Activated naive CD4-positive, alpha-beta T cell treated with anti-CD3 and anti-CD28 coated beads, Interleukin-2, amount 10 ng/mL, durations not matched to agents 7 days and 5 days (primary cell): ENCODE measurements around the gene MYO1D.
"Not testable (repeated sequence)": the region's sequence is repeated elsewhere in the genome, so short reads cannot be mapped to it uniquely, and the experiment has no call there.

Experiments
- CTCF ChIA-PET: fragments of 350-600 bp; sonication (Branson Sonifier 250); formaldehyde crosslinking; loops from one replicate; lab custom pipeline; 2021; ENCODE audit warnings: antibody characterized with exemption; lab: Charles Lee
- DNase-seq: peaks from one replicate; pipeline ENCODE4 v3.0.0-alpha.2; 2020
- H3K27ac Mint-ChIP-seq: one replicate; pipeline ENCODE4 v1.8.0; 2021; ENCODE audit warnings: mild to moderate bottlenecking, moderate library complexity, mixed read lengths
- H3K27me3 Mint-ChIP-seq: one replicate; pipeline ENCODE4 v1.8.0; 2021; ENCODE audit warnings: mild to moderate bottlenecking, mixed read lengths
- H3K36me3 Mint-ChIP-seq: one replicate; pipeline ENCODE4 v1.8.0; 2021; ENCODE audit warnings: mixed read lengths
- H3K4me1 Mint-ChIP-seq: one replicate; pipeline ENCODE4 v1.8.0; 2021; ENCODE audit warnings: mixed read lengths
- H3K4me3 Mint-ChIP-seq: one replicate; pipeline ENCODE4 v1.8.0; 2021; ENCODE audit warnings: mild to moderate bottlenecking, moderate library complexity, mixed read lengths
- H3K9me3 Mint-ChIP-seq: one replicate; pipeline ENCODE4 v1.8.0; 2021; ENCODE audit warnings: mixed read lengths

Gene MYO1D

DNA sequence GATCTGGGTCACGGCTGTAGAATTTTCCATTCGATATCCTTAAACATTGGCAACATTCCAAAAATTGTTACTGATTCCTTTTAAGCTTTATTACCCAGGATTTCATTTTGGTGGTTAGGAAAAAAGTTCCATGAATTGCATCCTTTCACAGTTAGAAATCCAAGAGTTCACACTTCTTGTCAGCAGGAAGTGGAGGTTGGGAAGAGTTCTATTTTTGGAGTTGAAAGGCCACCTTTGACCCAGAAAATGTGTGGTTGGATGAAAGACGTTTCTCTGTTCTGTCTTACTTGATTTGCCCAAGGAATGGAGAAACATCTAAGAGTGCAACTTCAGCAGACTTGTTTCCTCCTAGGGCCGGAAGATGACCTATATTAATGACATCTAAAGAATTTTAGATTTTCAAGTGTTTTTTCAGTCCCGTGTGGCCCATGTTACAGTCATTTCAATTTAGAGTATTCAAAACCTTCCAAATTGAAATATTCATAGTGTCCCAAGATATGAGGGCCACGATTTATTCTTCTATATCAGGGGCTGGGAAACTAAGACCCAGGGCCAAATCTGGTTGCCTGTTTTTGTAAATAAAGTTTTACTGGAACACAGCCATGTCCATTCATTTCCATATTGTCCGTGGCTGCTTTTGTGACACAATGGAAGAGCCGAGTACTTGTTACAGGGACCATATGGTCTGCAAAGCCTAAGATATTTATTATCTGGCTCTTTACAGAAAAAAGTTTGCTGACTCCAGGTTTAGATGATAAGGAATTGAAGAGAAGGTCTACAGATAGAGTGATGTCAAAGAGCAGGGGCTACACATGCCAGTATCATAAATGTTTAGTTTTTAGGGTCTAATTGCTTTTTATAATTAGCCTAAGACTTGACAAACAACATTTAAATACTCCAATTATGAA lies 339.9 kb downstream of the MYO1D start:
- CTCF ChIA-PET: no interaction called here
- H3K4me3 Mint-ChIP-seq: no peak overlapping the region
- no peak for DNase-seq
- H3K27me3 Mint-ChIP-seq: peaks cover 12% of the 10 kb centered on the region
- H3K36me3 Mint-ChIP-seq: no peaks in the 10 kb centered on the region
- H3K4me1 Mint-ChIP-seq: peaks cover 10% of the 10 kb centered on the region
- H3K9me3 Mint-ChIP-seq: no peaks in the 10 kb centered on the region
- no peak overlapping the region for H3K27ac Mint-ChIP-seq

DNA sequence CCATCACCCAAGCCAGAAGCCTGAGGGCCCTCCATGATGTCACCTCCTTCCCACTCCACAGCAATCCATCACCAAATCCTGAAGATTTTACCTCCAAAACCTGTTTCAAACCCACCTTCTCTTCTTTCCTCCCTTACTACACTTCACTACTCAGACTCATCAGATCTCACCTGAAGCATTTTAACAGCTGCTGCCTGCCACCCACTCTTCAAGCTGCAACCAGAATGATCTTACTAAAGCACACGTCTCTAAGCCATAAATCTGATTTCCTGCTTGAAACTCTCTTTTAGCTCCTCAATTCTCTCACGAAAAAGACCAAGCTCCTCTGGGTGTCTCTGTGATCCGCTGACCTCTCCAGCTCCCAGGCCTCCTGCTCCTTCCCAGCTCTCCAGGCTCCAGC lies 343.6 kb downstream of the MYO1D start:
- H3K27me3 Mint-ChIP-seq: peaks cover 25% of the 10 kb centered on the region
- peaks cover 21% of the 10 kb centered on the region for H3K4me1 Mint-ChIP-seq
- no peak overlapping the region for H3K4me3 Mint-ChIP-seq
- CTCF ChIA-PET: interaction anchor here (1.3 to 1.9 kb wide), 4 partner anchors 13 to 154 kb away, joined by 3 to 7 read pairs (median 4); no protein-coding TSS in a partner anchor
- no peaks in the 10 kb centered on the region for H3K36me3 Mint-ChIP-seq
- no peak for DNase-seq
- no peak overlapping the region for H3K27ac Mint-ChIP-seq
- H3K9me3 Mint-ChIP-seq: no peaks in the 10 kb centered on the region

DNA sequence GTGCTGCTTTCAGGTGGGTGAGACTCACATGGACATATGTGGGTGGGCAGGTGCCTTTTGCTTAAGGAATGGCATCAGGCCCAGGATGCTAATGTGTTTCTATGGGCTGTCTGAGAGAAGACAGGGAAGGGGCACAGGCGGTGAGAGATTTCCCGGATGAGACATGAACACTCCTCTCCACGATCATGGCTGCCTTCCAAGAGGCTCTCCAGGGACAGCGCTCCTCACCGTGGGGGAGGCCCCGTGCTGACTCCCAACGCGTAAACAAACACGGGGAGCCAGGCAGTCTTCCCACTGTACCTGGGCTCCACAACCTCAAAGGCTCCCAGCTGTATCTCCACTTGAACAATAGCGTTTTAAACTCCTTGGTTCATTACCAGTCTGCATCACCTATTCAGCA lies 347.3 kb downstream of the MYO1D start:
- no peak overlapping the region for H3K27ac Mint-ChIP-seq
- peaks cover 31% of the 10 kb centered on the region for H3K4me1 Mint-ChIP-seq
- H3K9me3 Mint-ChIP-seq: no peaks in the 10 kb centered on the region
- no peaks in the 10 kb centered on the region for H3K36me3 Mint-ChIP-seq
- DNase-seq: no peak
- peaks cover 39% of the 10 kb centered on the region for H3K27me3 Mint-ChIP-seq
- CTCF ChIA-PET: interaction anchor here (0.7 kb wide), 1 partner anchor 22 kb away, joined by 3 read pairs; no protein-coding TSS in a partner anchor
- no peak overlapping the region for H3K4me3 Mint-ChIP-seq

DNA sequence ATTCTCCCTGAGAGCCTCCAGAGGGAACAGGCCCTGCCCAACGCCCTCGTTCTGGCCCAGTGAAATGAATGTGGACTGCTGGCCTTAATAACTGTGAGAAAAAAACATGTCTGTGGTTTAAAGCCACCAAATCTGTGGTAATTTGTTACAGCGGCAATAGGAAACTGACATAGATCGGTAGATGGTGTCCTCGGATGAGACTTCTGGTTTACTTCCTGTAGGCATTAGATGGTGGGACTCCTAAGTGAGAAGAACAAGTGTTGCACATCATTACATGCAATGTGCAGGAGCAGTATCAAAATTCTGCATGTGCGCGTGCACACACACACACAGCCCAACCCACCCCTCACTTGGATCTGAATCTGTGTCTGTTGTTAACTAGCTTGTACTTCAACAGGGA lies 348.1 kb downstream of the MYO1D start:
- Mint-ChIP-seq H3K9me3 (no peaks in the 10 kb centered on the region), H3K27ac (no peak overlapping the region), H3K4me1 (peaks cover 36% of the 10 kb centered on the region), H3K36me3 (no peaks in the 10 kb centered on the region), H3K27me3 (peaks cover 39% of the 10 kb centered on the region), H3K4me3 (no peak overlapping the region)
- DNase-seq: no peak
- CTCF ChIA-PET: interaction anchor here (0.7 kb wide), 1 partner anchor 22 kb away, joined by 3 read pairs; no protein-coding TSS in a partner anchor

DNA sequence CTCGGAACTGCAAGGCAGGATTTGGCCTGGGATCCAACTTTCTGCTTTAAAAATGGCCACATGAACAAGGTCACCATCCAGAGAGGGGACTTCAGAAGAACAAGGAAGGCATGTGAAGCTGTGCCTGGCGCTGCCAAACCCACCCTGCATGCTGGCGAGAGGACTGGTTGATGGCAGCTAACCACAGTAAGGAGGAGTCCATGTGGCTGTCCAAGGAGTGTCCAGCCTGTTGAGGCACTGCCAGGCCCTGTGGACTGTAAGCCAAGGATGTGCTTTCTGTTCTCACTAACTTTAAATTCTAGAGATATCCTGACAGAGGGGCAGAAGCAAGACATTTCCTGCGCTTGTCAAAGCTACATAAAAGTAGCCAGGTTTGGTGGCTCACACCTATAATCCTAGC lies 349.8 kb downstream of the MYO1D start:
- Mint-ChIP-seq H3K27me3 (peaks cover 33% of the 10 kb centered on the region), H3K27ac (no peak overlapping the region), H3K9me3 (no peaks in the 10 kb centered on the region), H3K36me3 (no peaks in the 10 kb centered on the region), H3K4me1 (peaks cover 51% of the 10 kb centered on the region), H3K4me3 (no peak overlapping the region)
- CTCF ChIA-PET: interaction anchor here (1.7 kb wide), 1 partner anchor 65 kb away, joined by 3 read pairs; no protein-coding TSS in a partner anchor
- DNase-seq: no peak

DNA sequence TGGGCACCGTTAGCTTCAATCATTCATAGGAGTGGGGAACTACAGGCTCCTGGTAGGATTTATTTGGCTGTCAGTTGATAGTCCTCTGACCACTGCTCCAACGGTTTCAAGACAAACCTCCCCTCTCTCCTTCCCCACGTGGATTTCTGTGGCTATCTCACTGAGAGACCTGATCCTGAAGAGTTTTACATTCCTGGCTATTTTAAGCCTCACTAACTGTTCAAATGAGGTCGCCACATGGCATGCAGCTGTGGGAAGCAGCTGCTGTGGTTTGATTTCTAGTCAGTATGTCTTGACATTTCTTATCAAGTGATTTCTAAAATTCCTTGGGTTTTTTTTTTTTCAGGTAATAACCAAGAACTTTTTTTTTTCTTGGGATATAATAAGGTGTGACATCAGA lies 351.8 kb downstream of the MYO1D start:
- H3K9me3 Mint-ChIP-seq: no peaks in the 10 kb centered on the region
- no peak overlapping the region for H3K27ac Mint-ChIP-seq
- CTCF ChIA-PET: interaction anchor here (2.8 to 3.4 kb wide), 3 partner anchors 26 to 37 kb away, joined by 11 to 22 read pairs (median 12); partner anchors contain the start of gene CDK5R1
- no peak overlapping the region for H3K4me3 Mint-ChIP-seq
- no peaks in the 10 kb centered on the region for H3K36me3 Mint-ChIP-seq
- H3K4me1 Mint-ChIP-seq: peaks cover 66% of the 10 kb centered on the region
- DNase-seq: no peak
- H3K27me3 Mint-ChIP-seq: peaks cover 27% of the 10 kb centered on the region

DNA sequence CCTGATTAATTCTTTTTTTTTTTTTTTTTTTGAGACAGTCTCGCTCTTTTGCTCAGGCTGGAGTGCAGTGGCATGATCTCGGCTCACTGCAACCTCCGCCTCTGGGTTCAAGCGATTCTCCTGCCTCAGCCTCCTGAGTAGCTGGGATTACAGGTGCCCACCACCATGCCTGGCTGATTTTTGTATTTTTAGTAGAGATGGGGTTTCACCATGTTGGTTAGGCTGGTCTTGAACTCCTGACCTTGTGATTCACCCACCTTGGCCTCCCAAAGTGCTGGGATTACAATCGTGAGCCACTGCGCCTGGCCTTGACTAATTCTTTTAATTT lies 352.4 kb downstream of the MYO1D start:
- not testable (repeated sequence) for H3K9me3 Mint-ChIP-seq, H3K4me3 Mint-ChIP-seq, H3K36me3 Mint-ChIP-seq, DNase-seq
- CTCF ChIA-PET: interaction anchor here (0.6 to 3.4 kb wide), 8 partner anchors 20 to 84 kb away, joined by 3 to 22 read pairs (median 8); partner anchors contain the start of gene CDK5R1
- Mint-ChIP-seq H3K27me3 (peaks cover 27% of the 10 kb centered on the region), H3K27ac (peak overlapping the region; percentile 89), H3K4me1 (peaks cover 72% of the 10 kb centered on the region)

DNA sequence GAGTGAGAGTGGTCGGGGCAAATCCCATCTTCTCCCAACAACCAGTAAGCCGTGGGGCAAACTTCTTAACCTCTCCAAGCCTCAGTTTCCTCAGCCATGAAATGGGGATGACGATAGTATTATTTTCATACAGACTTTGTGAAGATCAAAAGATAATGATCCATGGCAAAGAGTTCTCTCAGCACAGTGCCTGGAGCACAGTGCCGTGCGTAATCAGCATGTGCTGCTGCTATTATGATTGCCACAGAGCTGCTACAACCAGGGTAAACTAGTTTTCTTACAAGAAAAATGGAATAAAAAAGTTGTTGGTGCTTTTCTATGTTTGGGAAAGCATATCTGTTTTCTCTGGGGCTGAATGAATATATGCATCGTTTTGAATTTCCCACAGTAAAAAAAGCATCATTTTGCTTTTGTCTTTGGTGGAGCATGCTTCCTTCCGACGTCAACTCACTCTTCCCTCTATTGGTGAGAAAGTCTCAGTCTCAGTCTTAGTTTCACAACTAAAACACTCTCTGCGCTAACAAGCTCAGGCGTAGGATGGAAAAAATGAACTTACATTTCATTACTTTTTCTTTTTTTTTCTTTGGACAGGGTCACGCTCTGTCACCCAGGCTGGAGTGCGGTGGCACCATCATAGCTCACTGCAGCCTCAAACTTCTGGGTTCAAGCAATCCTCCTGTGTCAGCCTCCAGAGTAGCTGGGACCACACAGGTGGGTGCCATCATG lies 352.9 kb downstream of the MYO1D start:
- Mint-ChIP-seq H3K4me1 (peaks cover 71% of the 10 kb centered on the region), H3K36me3 (no peaks in the 10 kb centered on the region), H3K27ac (peak overlapping the region; percentile 89), H3K4me3 (peak overlapping the region; percentile 37), H3K27me3 (peaks cover 27% of the 10 kb centered on the region), H3K9me3 (no peaks in the 10 kb centered on the region)
- DNase-seq: peak; percentile 39
- CTCF ChIA-PET: interaction anchor here (0.6 to 3.4 kb wide), 10 partner anchors 14 to 85 kb away, joined by 3 to 22 read pairs (median 5); partner anchors contain the start of gene CDK5R1

DNA sequence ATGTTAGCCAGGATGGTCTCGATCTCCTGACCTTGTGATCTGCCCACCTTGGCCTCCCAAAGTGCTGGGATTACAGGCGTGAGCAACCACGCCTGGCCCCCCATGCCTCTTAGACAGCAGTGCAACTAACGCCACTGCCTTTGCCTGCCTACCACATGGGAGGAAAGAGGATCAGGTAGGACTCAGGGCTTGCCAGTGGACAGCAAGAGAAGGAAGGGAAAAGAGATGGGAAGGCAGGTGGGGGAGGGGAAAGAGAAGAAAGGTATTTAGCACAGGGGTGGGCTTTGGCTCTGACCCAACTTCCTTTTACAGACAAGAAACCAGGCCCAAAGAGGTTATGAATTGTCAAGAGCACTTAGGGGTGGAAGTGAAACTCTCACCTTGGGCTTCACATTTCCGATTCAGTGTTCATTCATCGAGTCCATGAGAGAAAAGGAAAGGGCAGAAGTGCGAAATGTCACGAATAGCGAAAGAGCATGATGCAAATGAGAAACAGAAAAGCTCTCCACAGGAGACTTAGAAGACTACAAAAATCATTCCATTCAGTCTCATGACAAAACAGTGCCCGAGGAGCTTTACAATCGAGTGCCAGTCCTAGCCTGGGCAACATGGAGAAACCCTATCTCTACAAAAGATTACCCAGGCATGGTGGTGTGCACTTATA lies 353.8 kb downstream of the MYO1D start:
- peak overlapping the region; percentile 5 for H3K4me3 Mint-ChIP-seq
- CTCF ChIA-PET: interaction anchor here (1.1 to 3.4 kb wide), 8 partner anchors 19 to 60 kb away, joined by 3 to 22 read pairs (median 10); partner anchors contain the start of gene CDK5R1
- H3K4me1 Mint-ChIP-seq: peaks cover 71% of the 10 kb centered on the region
- H3K27ac Mint-ChIP-seq: peak overlapping the region; percentile 89
- peak; percentile 50 for DNase-seq
- no peaks in the 10 kb centered on the region for H3K36me3 Mint-ChIP-seq
- H3K27me3 Mint-ChIP-seq: peaks cover 25% of the 10 kb centered on the region
- H3K9me3 Mint-ChIP-seq: no peaks in the 10 kb centered on the region

DNA sequence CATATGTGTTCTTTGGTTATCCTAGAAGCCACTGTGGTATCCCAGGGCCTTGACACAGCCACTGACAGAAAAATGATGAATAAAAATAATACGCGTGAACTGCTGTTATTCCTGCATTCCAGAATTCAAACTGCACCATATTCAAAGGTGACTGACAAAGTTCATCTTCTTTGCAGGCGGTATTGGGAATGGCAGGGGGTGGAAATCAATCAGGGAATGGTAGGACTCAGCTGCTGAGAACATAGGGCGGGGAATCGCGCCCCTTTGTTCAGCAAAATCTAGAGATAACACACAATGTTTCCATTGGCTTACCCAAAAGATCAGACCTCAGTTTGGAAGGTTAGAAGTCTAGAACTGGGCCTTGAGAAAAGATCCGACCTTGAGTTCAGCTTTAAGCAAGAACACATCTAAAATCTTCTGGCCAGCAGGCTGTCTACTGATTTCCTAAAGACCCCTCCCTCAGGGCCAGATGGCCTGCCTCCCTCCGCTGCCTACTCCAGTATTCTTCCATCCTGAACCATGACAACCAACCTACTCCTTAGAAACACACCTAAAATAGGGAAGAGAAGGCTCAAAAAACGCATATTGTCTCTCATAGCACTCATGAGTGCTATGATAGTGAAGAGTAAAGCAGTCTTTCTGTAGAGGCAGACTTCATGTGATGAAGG lies 356.1 kb downstream of the MYO1D start:
- Mint-ChIP-seq H3K4me1 (peaks cover 83% of the 10 kb centered on the region), H3K4me3 (peak overlapping the region; percentile 73), H3K36me3 (no peaks in the 10 kb centered on the region), H3K27me3 (peaks cover 11% of the 10 kb centered on the region), H3K9me3 (no peaks in the 10 kb centered on the region), H3K27ac (peak overlapping the region; percentile 96)
- no peak for DNase-seq
- CTCF ChIA-PET: no interaction called here

DNA sequence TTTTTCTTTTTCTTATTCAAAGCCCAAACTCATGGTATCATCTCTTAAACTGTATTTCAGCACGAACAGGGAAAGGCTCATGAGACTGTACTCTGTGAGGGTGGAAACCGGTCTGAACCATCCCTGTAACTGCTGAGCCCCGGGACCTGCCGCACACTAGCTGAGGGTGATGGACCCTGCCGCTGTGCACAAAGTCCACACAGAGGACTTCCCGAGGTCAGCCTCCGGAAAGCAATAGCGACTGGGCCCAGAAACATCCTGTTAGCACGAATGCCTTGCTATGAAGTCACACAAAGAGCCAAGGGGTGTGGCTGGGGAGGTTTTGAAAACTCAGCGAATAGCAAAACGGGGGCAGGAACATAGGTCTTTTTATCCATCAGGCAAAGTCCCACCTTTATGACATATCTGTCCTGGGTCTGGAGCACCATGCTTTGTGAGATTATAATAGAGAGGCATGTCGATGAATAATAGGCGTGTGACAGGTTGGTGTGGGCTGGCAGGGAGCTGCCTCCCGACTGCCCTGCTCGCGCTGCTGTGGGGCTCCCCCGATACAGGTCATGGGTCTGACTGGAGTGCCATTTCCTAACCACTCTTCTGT lies 356.7 kb downstream of the MYO1D start:
- Mint-ChIP-seq H3K4me1 (peaks cover 86% of the 10 kb centered on the region), H3K36me3 (no peaks in the 10 kb centered on the region), H3K9me3 (no peaks in the 10 kb centered on the region), H3K4me3 (peak overlapping the region; percentile 73), H3K27me3 (peaks cover 6% of the 10 kb centered on the region), H3K27ac (peak overlapping the region; percentile 96)
- peak; percentile 78 for DNase-seq
- CTCF ChIA-PET: interaction anchor here (1.3 kb wide), 1 partner anchor 29 kb away, joined by 6 read pairs; no protein-coding TSS in a partner anchor

DNA sequence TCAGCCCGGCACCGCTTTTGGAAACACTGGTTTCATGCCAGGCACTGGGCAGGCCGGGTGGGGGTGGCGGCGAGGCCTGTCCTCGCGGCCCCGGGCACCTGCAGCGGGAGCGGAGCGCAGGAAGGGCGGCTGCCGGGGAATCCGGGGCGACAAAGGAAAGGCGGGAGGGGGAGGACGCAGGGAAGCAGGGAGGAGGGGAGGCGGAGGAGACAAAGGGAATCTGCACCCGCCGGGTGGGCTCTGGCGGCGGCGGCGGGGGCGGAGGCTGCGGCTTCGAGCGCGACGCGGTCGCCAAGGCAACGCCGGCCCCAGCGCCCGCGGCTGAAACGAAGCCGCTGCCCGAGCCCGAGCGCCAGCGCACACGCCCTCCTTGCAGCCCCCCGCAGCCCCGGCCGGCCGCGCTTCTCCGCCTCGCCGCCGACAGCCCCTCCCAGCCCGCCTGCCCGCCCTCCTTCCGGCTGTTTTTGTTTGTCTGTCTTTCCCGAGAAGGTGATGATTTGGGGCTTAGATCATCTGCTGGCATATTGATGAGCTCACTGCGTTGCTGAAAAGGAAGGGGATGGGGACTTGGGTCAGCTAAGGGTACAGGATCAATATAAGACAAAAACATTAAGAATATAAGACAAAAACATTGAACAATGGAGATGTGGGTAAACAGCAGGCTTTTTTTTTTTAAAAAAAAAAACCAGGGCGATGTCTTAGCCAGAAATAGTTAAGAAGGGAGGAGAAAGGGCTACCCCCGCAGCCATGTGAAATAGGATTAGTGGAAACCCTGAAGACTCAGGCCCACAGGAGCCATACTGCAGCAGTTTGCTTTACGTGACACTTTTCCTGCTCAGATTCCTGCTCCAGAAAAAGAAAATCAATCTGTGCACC lies 357.5 kb downstream of the MYO1D start:
- peak; percentile 85 for DNase-seq
- Mint-ChIP-seq H3K9me3 (no peaks in the 10 kb centered on the region), H3K27me3 (peaks cover 6% of the 10 kb centered on the region), H3K27ac (peak overlapping the region; percentile 96), H3K36me3 (no peaks in the 10 kb centered on the region), H3K4me1 (peaks cover 82% of the 10 kb centered on the region), H3K4me3 (peak overlapping the region; percentile 73)
- CTCF ChIA-PET: interaction anchor here (1.3 kb wide), 1 partner anchor 28 kb away, joined by 6 read pairs; no protein-coding TSS in a partner anchor
